Vagina (tissue), 2 donors: Measurements from ENCODE around the gene MAPKAPK5. TPM values are rescaled to one million over a fixed set of nuclear protein-coding genes. Genes with fewer than 3 reads are reported as not detected.

Source experiments
- DNase-seq, 2 donors: peaks; one replicate each; pipeline ENCODE4 v3.0.0-alpha.2; 2017; ENCODE audit errors: extremely low spot score in 2 of 2
- H3K27ac ChIP-seq: fragments of 200-600 bp; sonication (generic); one replicate; pipeline ENCODE4 v1.5.1; 2019
- H3K27me3 ChIP-seq: fragments of 200-600 bp; sonication (generic); one replicate; pipeline ENCODE4 v1.5.1; 2019
- H3K36me3 ChIP-seq, 2 donors: fragments of 200-600 bp; sonication (generic); one replicate each; pipeline ENCODE4 v1.5.1; 2017 to 2019
- H3K4me1 ChIP-seq: fragments of 200-600 bp; sonication (generic); one replicate; pipeline ENCODE4 v1.5.1; 2019
- H3K4me3 ChIP-seq, 2 donors: fragments of 200-600 bp; sonication (generic); 1 replicate in 1 of 2; 2 replicates in 1 of 2; pipeline ENCODE4 v1.5.1; 2016 to 2019
- H3K9me3 ChIP-seq: fragments of 200-600 bp; sonication (generic); one replicate; pipeline ENCODE4 v1.5.1; 2019
- POLR2A ChIP-seq, 2 donors: fragments of 450-650 bp; IDR thresholded peaks; one replicate each; pipeline ENCODE4 v1.6.1; 2017; ENCODE audit warnings: antibody characterized with exemption in 2 of 2, mild to moderate bottlenecking in 2 of 2, moderate library complexity in 2 of 2
- POLR2AphosphoS5 ChIP-seq, 2 donors: sonication (generic); formaldehyde crosslinking; IDR thresholded peaks; one replicate each; pipeline ENCODE4 v1.9.0; 2017; ENCODE audit warnings: antibody characterized with exemption in 2 of 2, mild to moderate bottlenecking in 2 of 2, low read depth in 1 of 2; ENCODE audit not compliant: insufficient read depth in 1 of 2
- intact Hi-C: fragments of 100-400 bp; cut with DNase I; formaldehyde crosslinking; loops from one replicate; pipeline ENCODE4 v1.15.1; 2023
- total RNA-seq: library from RNA; depleted of rRNA; stranded (reverse); fragments of >200 nt; gene quantifications from one replicate; pipeline ENCODE4 v1.2.3, GENCODE V29; 2016
- TF ChIP-seq, protein P1 (sequence below), 3 experiments: fragments of 450-650 bp in 2 of 3; fragments of 200-600 bp in 1 of 3; sonication (generic) in 1 of 3; IDR thresholded peaks; one replicate each; pipeline ENCODE4 v1.5.1; 2017 to 2019; ENCODE audit warnings: antibody characterized with exemption in 3 of 3, mild to moderate bottlenecking in 2 of 3, moderate library complexity in 2 of 3

MAPKAPK5 gene
- total RNA-seq, 1 donor from 2014 or later: 35.1 TPM

DNA sequence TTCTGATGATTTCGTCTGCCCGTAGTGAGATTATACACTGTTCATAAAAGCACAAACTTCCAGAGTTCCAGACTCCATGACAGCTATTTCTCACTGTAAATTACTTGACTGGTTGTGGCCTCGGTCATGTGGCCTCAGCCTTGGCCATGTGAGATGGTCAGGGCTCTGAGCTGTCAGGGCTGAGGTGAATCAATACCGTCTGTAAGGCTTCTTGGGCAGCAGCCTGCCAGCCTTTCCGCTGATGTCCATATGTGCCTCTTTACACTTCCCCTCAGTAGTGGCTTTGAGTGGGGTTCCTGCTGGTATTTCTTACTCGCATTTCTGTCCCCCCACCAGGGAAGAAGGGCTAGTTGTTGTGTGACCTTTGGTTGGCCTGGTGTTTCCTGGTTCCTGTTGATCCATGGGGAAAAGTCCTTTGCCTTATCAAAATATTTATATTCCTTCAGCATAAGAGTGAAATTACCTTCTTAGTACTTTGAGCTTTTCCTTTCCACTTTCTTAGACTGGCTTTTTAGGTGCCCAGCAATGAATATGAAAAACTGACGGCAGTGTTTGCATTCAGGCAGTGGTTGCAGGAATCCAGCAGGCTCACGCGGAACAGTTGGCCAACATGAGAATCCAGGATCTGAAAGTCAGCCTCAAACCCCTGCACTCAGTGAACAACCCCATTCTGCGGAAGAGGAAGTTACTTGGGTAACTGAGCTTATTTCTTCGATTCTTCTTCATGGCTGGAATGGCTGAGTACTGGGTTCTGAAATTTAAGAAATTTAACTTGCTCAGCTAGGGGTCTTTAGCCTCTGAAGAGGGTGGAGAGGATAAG is 46.1 kb downstream of the MAPKAPK5 start:
- Histone ChIP-seq H3K27me3 (no peaks in the 10 kb centered on the region), H3K9me3 (no peaks in the 10 kb centered on the region), H3K4me1 (no peaks in the 10 kb centered on the region), H3K4me3 (no peak overlapping the region), H3K36me3 (peaks cover 0 to 83% of the 10 kb centered on the region in 2 donors), H3K27ac (no peak overlapping the region)
- TF ChIP-seq POLR2AphosphoS5 (IDR thresholded peaks at IDR 0.05; ENCODE audit: insufficient read depth in 1 of 2, low read depth in 1 of 2) (no peak), POLR2A (IDR thresholded peaks at IDR 0.05) (no peak)
- TF ChIP-seq, protein P1, sequence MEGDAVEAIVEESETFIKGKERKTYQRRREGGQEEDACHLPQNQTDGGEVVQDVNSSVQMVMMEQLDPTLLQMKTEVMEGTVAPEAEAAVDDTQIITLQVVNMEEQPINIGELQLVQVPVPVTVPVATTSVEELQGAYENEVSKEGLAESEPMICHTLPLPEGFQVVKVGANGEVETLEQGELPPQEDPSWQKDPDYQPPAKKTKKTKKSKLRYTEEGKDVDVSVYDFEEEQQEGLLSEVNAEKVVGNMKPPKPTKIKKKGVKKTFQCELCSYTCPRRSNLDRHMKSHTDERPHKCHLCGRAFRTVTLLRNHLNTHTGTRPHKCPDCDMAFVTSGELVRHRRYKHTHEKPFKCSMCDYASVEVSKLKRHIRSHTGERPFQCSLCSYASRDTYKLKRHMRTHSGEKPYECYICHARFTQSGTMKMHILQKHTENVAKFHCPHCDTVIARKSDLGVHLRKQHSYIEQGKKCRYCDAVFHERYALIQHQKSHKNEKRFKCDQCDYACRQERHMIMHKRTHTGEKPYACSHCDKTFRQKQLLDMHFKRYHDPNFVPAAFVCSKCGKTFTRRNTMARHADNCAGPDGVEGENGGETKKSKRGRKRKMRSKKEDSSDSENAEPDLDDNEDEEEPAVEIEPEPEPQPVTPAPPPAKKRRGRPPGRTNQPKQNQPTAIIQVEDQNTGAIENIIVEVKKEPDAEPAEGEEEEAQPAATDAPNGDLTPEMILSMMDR (IDR thresholded peaks at IDR 0.05): no peak
- no peak for DNase-seq
- intact Hi-C loops: no loop called here

DNA sequence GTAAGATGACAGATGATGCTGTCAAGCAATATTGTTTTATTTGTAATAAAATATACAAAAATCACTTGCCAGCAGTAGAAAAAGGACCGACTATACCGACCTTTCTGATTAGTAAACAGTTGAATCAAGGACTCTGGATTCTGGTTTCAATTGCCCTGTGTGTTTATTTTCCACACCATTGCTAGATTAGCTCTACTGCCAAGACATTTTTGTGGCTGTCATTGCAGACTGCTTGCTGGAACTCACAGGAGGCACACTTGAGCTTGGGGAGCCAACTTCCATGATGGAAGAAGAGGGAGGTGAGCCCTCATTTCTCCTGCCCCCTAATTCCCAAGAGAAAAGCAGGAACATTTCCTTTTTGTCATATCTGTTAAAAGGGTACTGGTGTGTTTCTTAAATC is 51.3 kb downstream of the MAPKAPK5 start:
- no peaks in the 10 kb centered on the region for H3K27me3 ChIP-seq
- intact Hi-C loops: no loop called here
- no peak overlapping the region for H3K27ac ChIP-seq
- DNase-seq: no peak
- H3K4me3 ChIP-seq: no peak overlapping the region
- H3K9me3 ChIP-seq: no peaks in the 10 kb centered on the region
- H3K4me1 ChIP-seq: no peaks in the 10 kb centered on the region
- H3K36me3 ChIP-seq: peaks cover 0 to 48% of the 10 kb centered on the region in 2 donors
- TF ChIP-seq POLR2A (IDR thresholded peaks at IDR 0.05) (no peak), POLR2AphosphoS5 (IDR thresholded peaks at IDR 0.05; ENCODE audit: insufficient read depth in 1 of 2, low read depth in 1 of 2) (no peak)
- TF ChIP-seq, protein P1 (IDR thresholded peaks at IDR 0.05): no peak

DNA sequence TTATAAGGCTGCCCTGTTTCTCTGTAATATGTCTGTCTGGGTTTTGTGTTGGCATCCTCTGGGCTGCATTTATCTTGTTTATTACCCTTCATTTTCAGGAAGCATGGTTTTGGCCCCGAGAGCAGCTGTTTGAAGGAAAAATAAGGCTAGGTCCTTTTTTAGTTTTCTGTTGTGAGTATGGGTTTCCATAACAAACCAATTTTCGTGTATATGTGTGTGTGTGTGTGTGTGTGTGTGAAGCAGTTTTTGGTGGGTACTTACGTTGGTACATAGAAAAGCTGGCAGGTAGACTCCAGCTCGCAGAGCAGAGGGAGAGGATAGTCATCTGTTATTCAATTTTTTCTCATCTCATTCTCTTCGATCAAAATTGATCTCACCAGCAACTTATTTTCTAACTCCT is 52.5 kb downstream of the MAPKAPK5 start:
- H3K4me3 ChIP-seq: no peak overlapping the region
- no peaks in the 10 kb centered on the region for H3K27me3 ChIP-seq
- no peaks in the 10 kb centered on the region for H3K9me3 ChIP-seq
- no peaks in the 10 kb centered on the region for H3K4me1 ChIP-seq
- intact Hi-C loops: no loop called here
- H3K27ac ChIP-seq: no peak overlapping the region
- peaks cover 0 to 36% of the 10 kb centered on the region in 2 donors for H3K36me3 ChIP-seq
- no peak for TF ChIP-seq POLR2A (IDR thresholded peaks at IDR 0.05)
- no peak for TF ChIP-seq POLR2AphosphoS5 (IDR thresholded peaks at IDR 0.05; ENCODE audit: insufficient read depth in 1 of 2, low read depth in 1 of 2)
- TF ChIP-seq, protein P1 (IDR thresholded peaks at IDR 0.05): no peak
- DNase-seq: no peak

DNA sequence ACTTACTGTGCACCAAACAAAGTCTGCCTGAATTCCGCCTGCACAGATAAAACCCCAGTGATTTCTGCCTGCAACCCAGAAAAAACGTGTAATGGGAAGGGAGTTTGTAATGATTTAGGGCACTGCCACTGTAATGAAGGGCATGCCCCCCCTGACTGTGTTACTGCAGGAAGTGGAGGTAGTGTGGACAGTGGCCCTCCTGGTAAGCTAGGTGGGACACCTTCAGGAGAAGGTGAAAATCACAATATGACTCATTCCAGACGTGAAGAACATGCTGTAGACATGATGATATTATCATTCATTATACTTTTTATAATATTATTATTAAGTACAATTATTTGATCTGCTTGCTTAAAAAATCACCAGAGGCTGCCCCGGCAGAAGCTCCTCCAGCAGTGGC is 59.2 kb downstream of the MAPKAPK5 start:
- Histone ChIP-seq H3K36me3 (no peaks in the 10 kb centered on the region), H3K4me1 (no peaks in the 10 kb centered on the region), H3K27ac (no peak overlapping the region), H3K9me3 (no peaks in the 10 kb centered on the region), H3K27me3 (no peaks in the 10 kb centered on the region), H3K4me3 (no peak overlapping the region)
- intact Hi-C loops: no loop called here
- no peak for DNase-seq
- TF ChIP-seq POLR2A (IDR thresholded peaks at IDR 0.05): no peak
- TF ChIP-seq POLR2AphosphoS5 (IDR thresholded peaks at IDR 0.05; ENCODE audit: insufficient read depth in 1 of 2, low read depth in 1 of 2): no peak
- TF ChIP-seq, protein P1 (IDR thresholded peaks at IDR 0.05): no peak

DNA sequence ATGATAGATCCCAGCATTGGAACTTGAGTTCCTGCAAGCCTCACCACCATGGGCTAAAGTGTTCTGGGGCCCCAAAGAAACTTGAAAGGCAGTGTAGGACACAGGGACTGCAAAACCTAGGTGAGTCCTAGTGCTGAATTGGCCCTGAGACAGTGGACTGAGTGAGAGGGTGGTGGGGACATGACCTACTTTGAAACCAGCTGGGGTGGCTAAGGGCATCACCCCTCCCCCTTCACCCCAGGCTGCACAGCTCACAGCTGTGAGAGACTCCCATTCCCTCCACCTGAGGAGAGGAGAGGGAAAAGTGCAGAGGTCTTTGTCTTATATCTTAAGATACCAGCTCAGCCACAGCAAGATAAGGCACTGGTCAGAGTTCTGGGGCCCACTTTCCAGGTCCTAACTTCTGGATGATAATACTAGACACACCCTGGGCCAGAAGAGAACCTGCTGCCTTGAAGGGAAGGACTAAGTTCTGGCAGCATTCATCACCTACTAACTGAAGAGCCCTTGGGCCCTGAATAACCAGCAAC is 62.5 kb downstream of the MAPKAPK5 start:
- intact Hi-C loops: no loop called here
- DNase-seq: no peak
- H3K9me3 ChIP-seq: no peaks in the 10 kb centered on the region

More for the DNA sequence above, 62.5 kb downstream of the MAPKAPK5 start:
- Histone ChIP-seq H3K27me3 (no peaks in the 10 kb centered on the region), H3K4me3 (no peak overlapping the region), H3K27ac (no peak overlapping the region), H3K4me1 (no peaks in the 10 kb centered on the region), H3K36me3 (no peaks in the 10 kb centered on the region)
- TF ChIP-seq, protein P1 (IDR thresholded peaks at IDR 0.05): no peak
- TF ChIP-seq POLR2AphosphoS5 (IDR thresholded peaks at IDR 0.05; ENCODE audit: insufficient read depth in 1 of 2, low read depth in 1 of 2) (no peak), POLR2A (IDR thresholded peaks at IDR 0.05) (no peak)
